SHP77 (cell line): ENCODE measurements around the gene ZFAND2B.
A peak's percentile ranks its signal among the peaks of the same experiment; 100 is the strongest.
"Not testable (repeated sequence)": the region's sequence is repeated elsewhere in the genome, so short reads cannot be mapped to it uniquely, and the experiment has no call there.

Experiments
- DNase-seq, 2 experiments: peaks; one replicate each; lab custom pipeline; 2025; lab: John Stamatoyannopoulos, UW

The ZFAND2B gene

DNA sequence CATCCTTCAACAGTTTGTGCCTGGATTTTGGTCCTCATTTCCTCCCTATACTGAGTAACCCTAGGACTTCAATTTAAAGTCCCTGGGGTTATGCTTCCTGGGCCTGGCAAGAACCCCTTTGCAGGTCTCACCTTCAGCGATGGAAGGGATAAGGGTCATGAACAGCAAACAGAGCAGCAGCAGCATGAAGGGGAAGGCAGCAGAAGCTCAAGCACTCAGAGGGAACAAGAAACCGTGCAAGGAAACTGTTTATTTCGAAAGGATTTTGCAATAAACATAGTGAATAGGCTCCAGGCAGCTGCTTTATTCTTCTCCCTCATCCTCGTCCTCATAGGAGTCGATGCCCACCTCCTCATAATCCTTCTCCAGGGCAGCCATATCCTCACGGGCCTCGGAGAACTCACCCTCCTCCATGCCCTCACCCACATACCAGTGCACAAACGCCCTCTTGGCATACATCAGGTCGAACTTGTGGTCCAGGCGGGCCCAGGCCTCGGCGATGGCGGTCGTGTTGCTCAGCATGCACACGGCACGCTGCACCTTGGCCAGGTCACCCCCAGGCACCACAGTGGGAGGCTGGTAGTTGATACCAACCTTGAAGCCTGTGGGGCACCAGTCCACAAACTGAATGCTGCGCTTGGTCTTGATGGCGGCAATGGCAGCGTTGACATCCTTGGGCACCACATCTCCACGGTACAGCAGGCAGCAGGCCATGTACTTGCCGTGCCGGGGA, 43.6 kb downstream of the ZFAND2B start:
- no peak for DNase-seq

DNA sequence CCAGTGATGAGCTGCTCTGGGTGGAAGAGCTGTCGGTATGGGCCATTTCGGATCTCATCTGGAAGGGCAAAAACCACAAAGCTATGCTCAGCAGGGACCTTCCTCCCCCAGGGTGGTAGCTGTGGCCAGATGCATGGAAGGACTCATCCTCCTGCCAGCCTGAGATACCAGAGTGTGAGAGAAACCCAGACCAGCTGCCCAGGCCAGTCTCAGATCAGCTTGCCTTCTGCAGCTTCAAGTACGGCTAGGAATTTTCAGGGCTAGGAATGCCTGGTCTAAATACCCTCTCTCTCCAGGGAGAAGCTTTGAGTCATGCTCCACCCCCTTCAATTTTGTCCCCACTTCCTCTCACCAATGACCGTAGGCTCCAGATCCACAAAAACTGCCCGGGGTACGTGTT, 45.1 kb downstream of the ZFAND2B start:
- no peak for DNase-seq

DNA sequence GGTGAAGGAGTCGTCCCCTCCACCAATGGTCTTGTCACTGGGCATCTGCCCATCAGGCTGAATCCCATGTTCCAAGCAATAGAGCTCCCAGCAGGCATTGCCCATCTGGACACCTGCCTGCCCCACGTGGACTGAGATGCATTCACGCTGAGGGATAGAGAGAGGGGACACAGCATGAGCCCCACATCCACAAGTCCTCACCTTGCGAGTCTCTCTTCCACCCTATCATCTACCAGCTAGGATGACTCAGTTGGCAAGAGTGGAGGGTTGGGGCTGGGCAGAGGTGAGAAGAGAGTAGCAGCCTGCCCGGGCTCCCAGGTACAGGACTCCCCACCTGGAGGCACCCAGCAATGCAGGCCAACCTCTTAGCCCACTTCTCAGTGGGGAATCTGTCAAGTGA, 45.5 kb downstream of the ZFAND2B start:
- DNase-seq: no peak

DNA sequence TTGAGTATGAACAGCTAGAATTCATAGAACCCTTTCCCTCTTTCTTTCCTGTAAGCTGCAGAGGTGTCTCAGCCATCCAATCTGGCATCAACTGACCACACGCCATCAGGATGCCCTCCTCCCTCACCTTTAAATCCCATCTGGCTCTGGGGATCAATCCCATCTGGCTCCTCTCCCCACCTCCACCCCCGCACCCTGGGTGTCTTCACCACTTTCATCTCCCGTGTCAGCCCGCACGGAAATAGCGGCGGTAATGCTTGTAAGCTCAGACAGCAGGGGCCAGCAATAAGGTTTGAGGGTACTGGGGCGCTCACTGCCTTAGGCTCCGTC, 46.0 kb downstream of the ZFAND2B start:
- no peak for DNase-seq

DNA sequence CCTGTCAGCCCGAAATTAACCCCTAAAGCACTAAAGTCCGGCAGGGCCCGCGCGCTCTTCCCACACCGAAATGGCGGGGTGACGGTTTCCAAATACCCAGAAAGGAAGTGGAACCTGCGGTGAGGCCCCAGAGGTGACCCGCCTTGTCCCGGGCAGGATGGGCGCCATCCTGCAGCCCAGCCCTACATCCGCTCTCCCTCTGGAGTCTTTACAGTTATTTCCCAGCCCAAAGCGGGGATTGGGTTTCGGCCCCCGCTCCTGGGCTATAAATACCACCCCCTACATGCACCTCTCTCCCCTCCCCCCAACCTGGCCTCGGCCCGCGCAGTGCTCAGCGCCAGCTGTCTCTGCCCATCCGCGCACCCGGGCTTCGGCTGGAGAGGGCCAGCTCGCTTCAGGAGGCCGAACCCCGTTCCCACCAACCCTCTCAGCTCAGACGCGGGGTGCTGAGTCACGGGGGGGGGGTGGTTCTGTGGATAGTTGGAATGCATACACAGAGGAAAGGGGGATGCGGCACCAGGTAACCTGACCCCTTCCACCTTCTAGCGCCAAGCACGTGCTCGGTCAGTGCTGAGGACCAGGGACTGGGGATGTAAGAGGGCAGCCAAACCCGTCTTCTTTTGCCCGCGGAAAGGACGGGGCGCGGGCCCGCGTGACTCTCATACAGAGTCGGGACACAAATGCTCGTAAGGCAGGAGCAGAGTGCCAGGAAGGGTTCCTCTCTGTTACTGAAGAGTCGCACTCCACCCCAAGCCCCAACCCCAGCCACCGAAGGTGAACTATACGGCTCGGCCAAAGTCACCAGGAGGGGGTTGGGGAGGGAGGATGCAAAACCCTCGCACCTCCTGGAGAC, 46.5 kb downstream of the ZFAND2B start, which contains the start of gene TUBA4B:
TSS of gene TUBA4B (plus strand) at position 344 of the 853 bp plus-strand sequence. CDS start at position 509, 165 bp downstream.
- DNase-seq: peak; percentile 22 to 24

DNA sequence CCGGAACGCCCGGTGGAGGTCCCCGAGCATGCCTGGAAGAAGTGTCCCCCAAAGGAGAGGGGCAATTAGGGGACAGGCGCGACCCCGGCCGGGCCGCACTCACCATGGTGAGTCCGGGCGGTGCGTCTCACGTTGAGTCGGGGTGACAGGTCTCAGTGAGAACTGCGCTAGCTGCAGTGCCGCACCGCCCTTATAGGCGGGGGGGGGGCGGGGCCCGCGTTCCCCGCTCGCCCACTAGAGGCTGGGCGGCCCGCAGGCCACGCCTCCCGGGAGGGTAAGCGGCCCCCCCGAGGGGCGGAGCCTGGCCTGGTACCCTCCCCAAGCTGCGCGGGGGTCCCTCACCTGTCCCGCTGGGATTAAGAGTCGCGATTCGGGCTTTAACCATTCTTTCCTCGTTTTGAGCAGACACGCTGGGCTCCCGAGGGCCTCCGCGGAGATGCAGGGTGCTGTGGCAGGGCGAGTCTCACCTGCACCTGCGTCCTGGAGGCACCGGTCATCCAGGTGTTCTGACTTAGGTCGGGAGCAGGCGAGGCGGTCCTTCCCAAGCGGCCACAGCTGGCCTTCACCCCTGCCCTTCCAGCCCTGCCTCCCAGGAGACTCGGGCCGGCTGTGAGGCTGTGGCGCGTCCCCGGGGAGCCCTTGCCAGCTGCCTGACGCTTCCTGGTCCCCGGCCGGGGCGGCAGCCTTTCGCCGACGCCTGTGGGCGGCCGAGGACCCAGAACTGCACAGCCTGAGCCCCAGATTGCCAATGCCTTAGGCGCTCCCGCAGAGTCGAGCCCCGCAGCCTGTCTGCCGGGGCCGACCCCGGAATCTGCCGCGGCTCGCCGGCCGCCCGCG, 47.4 kb downstream of the ZFAND2B start, which contains the start of gene TUBA4A:
TSS of gene TUBA4A (minus strand) at position 166 of the 837 bp plus-strand sequence. CDS start at position 106, 60 bp downstream.
- DNase-seq: peak; percentile 72 to 86

DNA sequence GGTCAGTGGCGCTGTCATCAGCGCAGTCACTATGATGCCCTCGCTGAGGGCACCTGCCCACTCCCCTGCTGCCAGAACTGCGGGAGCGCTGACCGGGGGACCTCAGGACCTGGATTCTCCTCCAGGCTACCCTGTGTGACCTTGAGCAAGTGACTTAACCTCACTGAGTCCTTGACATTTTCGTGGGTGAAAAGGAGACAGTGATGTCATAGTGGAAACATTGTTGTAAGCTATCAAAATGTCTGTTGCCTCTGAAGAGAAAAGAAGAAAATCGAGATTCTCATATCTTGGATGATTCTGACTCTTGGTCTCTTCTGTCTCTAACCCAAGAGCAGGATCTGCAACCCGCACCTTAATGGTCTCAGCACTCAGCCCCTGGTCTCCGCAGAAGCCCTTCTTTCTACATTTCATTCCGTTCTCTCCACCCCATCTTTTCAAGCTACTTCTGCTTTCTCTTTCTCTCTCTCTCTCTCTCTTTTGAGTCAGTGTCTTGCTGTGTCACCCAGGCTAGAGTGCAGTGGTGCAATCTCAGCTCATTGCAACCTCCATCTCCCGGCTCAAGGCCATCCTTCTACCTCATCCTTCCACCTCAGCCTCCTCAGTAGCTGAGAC, 48.1 kb downstream of the ZFAND2B start:
- no peak for DNase-seq

DNA sequence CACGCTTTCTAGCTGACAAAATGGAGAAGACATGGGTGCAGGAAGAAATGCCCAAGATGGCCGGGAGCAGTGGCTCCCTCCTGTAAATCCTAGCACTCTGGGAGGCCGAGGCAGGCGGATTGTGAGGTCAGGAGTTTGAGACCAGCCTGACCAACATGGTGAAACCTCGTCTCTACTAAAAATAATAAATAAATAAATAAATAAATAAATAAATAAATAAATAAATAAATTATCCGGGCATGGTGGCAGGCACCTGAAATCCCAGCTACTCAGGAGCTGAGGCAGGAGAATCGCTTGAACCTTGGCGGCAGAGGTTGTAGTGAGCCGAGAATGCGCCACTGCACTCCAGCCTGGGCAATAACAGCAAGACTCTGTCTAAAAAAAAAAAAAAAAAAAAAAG, 52.4 kb downstream of the ZFAND2B start:
- not testable (repeated sequence) for DNase-seq
